Measurements from ENCODE around the gene PHC2.

DNA sequence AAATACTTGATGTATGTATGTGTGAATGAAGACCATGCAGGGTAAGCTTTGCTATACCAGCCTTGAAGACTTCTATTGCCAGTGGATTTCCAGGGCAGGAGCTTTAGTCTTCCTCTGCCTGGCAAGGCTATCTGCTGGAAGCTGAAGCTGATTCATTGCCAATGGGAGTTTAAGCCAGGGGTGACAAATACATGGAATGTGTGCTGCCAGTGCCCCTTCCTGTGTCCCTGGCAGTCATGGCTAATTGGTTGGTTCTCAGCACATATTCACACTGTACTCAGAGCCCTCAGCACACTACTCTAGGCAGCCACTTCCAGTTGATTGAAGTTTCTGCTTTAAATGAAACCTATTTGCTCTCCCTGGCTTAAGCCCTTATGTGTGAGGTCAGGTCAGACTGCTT lies 43.0 kb upstream of the PHC2 start:
- no peak for TF ChIP-seq POLR2A (IDR thresholded peaks at IDR 0.05)
- TF ChIP-seq, protein P1, sequence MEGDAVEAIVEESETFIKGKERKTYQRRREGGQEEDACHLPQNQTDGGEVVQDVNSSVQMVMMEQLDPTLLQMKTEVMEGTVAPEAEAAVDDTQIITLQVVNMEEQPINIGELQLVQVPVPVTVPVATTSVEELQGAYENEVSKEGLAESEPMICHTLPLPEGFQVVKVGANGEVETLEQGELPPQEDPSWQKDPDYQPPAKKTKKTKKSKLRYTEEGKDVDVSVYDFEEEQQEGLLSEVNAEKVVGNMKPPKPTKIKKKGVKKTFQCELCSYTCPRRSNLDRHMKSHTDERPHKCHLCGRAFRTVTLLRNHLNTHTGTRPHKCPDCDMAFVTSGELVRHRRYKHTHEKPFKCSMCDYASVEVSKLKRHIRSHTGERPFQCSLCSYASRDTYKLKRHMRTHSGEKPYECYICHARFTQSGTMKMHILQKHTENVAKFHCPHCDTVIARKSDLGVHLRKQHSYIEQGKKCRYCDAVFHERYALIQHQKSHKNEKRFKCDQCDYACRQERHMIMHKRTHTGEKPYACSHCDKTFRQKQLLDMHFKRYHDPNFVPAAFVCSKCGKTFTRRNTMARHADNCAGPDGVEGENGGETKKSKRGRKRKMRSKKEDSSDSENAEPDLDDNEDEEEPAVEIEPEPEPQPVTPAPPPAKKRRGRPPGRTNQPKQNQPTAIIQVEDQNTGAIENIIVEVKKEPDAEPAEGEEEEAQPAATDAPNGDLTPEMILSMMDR (IDR thresholded peaks at IDR 0.05): no peak

Measured in lower leg skin (tissue), 3 donors.